Nephron (organoid): ENCODE data around the gene DIPK1A.

ENCODE experiments used
- H3K27ac Mint-ChIP-seq, 3 experiments: 2 replicates each; pipeline ENCODE4 v1.8.0; 2020; ENCODE audit warnings: mixed read lengths in 3 of 3, mild to moderate bottlenecking in 2 of 3, moderate library complexity in 1 of 3
- H3K27me3 Mint-ChIP-seq: 2 replicates; pipeline ENCODE4 v1.8.0; 2021; ENCODE audit warnings: low read depth, mild to moderate bottlenecking, moderate library complexity, mixed read lengths
- H3K36me3 Mint-ChIP-seq: 2 replicates; pipeline ENCODE4 v1.8.0; 2020; ENCODE audit warnings: low read depth, mixed read lengths
- H3K4me1 Mint-ChIP-seq: 2 replicates; pipeline ENCODE4 v1.8.0; 2020; ENCODE audit warnings: mixed read lengths
- H3K4me3 Mint-ChIP-seq, 3 experiments: 2 replicates each; pipeline ENCODE4 v1.8.0; 2020; ENCODE audit warnings: mild to moderate bottlenecking in 3 of 3, mixed read lengths in 3 of 3, moderate library complexity in 2 of 3
- H3K9me3 Mint-ChIP-seq: 2 replicates; pipeline ENCODE4 v1.8.0; 2020; ENCODE audit warnings: mixed read lengths
- CTCF ChIP-seq, 3 experiments: fragments of 200-600 bp; sonication (generic); IDR thresholded peaks; one replicate each; pipeline ENCODE4 v1.5.0; 2021; ENCODE audit warnings: antibody characterized with exemption in 3 of 3; ENCODE audit not compliant: unreplicated experiment in 3 of 3

DIPK1A gene

GRCh38 chr1:92926873-92927272, 34.4 kb downstream of the DIPK1A start:
- Mint-ChIP-seq H3K27me3 (no peaks in the 10 kb centered on the region), H3K4me1 (peaks cover 4% of the 10 kb centered on the region), H3K27ac (no peak overlapping the region), H3K9me3 (no peaks in the 10 kb centered on the region), H3K4me3 (no peak overlapping the region), H3K36me3 (no peaks in the 10 kb centered on the region)
- no peak for TF ChIP-seq CTCF (IDR thresholded peaks at IDR 0.05; ENCODE audit: unreplicated experiment in 3 of 3)

GRCh38 chr1:92924501-92924900, 36.8 kb downstream of the DIPK1A start:
- Mint-ChIP-seq H3K27me3 (no peaks in the 10 kb centered on the region), H3K36me3 (peaks cover 3% of the 10 kb centered on the region), H3K4me3 (no peak overlapping the region), H3K27ac (no peak overlapping the region), H3K9me3 (peaks cover 2% of the 10 kb centered on the region), H3K4me1 (no peaks in the 10 kb centered on the region)
- TF ChIP-seq CTCF (IDR thresholded peaks at IDR 0.05; ENCODE audit: unreplicated experiment in 3 of 3), result no peak

GRCh38 chr1:92923664-92924063, 37.6 kb downstream of the DIPK1A start:
- Mint-ChIP-seq H3K9me3 (peaks cover 2% of the 10 kb centered on the region), H3K4me3 (no peak overlapping the region), H3K4me1 (no peaks in the 10 kb centered on the region), H3K27me3 (no peaks in the 10 kb centered on the region), H3K27ac (no peak overlapping the region), H3K36me3 (peaks cover 3% of the 10 kb centered on the region)
- no peak for TF ChIP-seq CTCF (IDR thresholded peaks at IDR 0.05; ENCODE audit: unreplicated experiment in 3 of 3)

GRCh38 chr1:92922356-92923035, 38.8 kb downstream of the DIPK1A start:
- TF ChIP-seq CTCF (IDR thresholded peaks at IDR 0.05; ENCODE audit: unreplicated experiment in 3 of 3), result no peak
- Mint-ChIP-seq H3K4me1 (no peaks in the 10 kb centered on the region), H3K36me3 (peaks cover 3% of the 10 kb centered on the region), H3K4me3 (no peak overlapping the region), H3K27ac (no peak overlapping the region), H3K9me3 (peaks cover 4% of the 10 kb centered on the region), H3K27me3 (no peaks in the 10 kb centered on the region)

- Mint-ChIP-seq H3K36me3 (peaks cover 3% of the 10 kb centered on the region), H3K4me1 (no peaks in the 10 kb centered on the region), H3K4me3 (no peak overlapping the region), H3K9me3 (peaks cover 5% of the 10 kb centered on the region), H3K27me3 (no peaks in the 10 kb centered on the region), H3K27ac (no peak overlapping the region)
- no peak for TF ChIP-seq CTCF (IDR thresholded peaks at IDR 0.05; ENCODE audit: unreplicated experiment in 3 of 3)
Measured at GRCh38 chr1:92921031-92922023, 39.9 kb downstream of the DIPK1A start.
